Vagina (tissue), 2 donors: ENCODE results near the gene DENND2D. TPM values are rescaled to one million over a fixed set of nuclear protein-coding genes. Genes with fewer than 3 reads are reported as not detected.
A peak's percentile ranks its signal among the peaks of the same experiment; 100 is the strongest.

Source experiments
- DNase-seq, 2 donors: peaks; one replicate each; pipeline ENCODE4 v3.0.0-alpha.2; 2017; ENCODE audit errors: extremely low spot score in 2 of 2
- H3K27ac ChIP-seq: fragments of 200-600 bp; sonication (generic); one replicate; pipeline ENCODE4 v1.5.1; 2019
- H3K27me3 ChIP-seq: fragments of 200-600 bp; sonication (generic); one replicate; pipeline ENCODE4 v1.5.1; 2019
- H3K36me3 ChIP-seq, 2 donors: fragments of 200-600 bp; sonication (generic); one replicate each; pipeline ENCODE4 v1.5.1; 2017 to 2019
- H3K4me1 ChIP-seq: fragments of 200-600 bp; sonication (generic); one replicate; pipeline ENCODE4 v1.5.1; 2019
- H3K4me3 ChIP-seq, 2 donors: fragments of 200-600 bp; sonication (generic); 1 replicate in 1 of 2; 2 replicates in 1 of 2; pipeline ENCODE4 v1.5.1; 2016 to 2019
- H3K9me3 ChIP-seq: fragments of 200-600 bp; sonication (generic); one replicate; pipeline ENCODE4 v1.5.1; 2019
- CTCF ChIP-seq, 3 experiments: fragments of 450-650 bp in 2 of 3; fragments of 200-600 bp in 1 of 3; sonication (generic) in 1 of 3; IDR thresholded peaks; one replicate each; pipeline ENCODE4 v1.5.1; 2017 to 2019; ENCODE audit warnings: antibody characterized with exemption in 3 of 3, mild to moderate bottlenecking in 2 of 3, moderate library complexity in 2 of 3
- POLR2A ChIP-seq, 2 donors: fragments of 450-650 bp; IDR thresholded peaks; one replicate each; pipeline ENCODE4 v1.6.1; 2017; ENCODE audit warnings: antibody characterized with exemption in 2 of 2, mild to moderate bottlenecking in 2 of 2, moderate library complexity in 2 of 2
- POLR2AphosphoS5 ChIP-seq, 2 donors: sonication (generic); formaldehyde crosslinking; IDR thresholded peaks; one replicate each; pipeline ENCODE4 v1.9.0; 2017; ENCODE audit warnings: antibody characterized with exemption in 2 of 2, mild to moderate bottlenecking in 2 of 2, low read depth in 1 of 2; ENCODE audit not compliant: insufficient read depth in 1 of 2
- intact Hi-C: fragments of 100-400 bp; cut with DNase I; formaldehyde crosslinking; loops from one replicate; pipeline ENCODE4 v1.15.1; 2023
- total RNA-seq: library from RNA; depleted of rRNA; stranded (reverse); fragments of >200 nt; gene quantifications from one replicate; pipeline ENCODE4 v1.2.3, GENCODE V29; 2016

DENND2D gene
- total RNA-seq, 1 donor from 2014 or later = 25.5 TPM

DNA sequence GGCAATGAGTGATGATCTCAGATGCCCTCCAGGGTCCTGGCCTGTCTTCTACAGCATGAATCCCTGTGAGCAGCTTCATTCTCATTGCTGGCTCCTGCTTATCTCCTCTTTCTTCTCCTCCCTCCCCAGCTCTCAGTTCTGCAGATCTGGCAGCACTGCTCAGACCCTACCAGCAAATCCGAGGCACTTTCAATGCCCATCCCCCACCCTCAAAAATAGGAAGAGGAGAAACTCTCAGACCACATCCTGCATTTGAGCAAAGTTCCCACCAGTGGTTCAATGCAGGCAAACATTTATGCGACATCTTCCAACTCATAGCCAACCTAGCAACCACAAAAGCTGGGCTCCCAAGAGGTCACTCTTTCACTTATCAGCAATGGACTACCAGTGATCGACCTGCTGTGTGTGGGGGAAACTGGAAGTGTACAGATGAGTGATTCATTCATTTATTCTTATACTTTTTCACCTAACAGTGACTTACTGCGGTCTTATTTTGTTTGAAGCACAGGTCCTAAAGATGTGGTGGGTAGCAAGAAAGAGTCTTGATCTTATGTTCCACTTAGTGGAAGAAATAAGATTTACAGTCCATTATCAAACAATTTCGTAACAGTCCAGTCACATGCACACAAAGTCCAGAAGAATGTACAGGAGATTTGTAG is 21.3 kb upstream of the DENND2D start:
- no peak overlapping the region for H3K4me3 ChIP-seq
- TF ChIP-seq POLR2AphosphoS5 (IDR thresholded peaks at IDR 0.05; ENCODE audit: insufficient read depth in 1 of 2, low read depth in 1 of 2) (no peak), POLR2A (IDR thresholded peaks at IDR 0.05) (no peak), CTCF (IDR thresholded peaks at IDR 0.05) (no peak)
- H3K9me3 ChIP-seq = no peaks in the 10 kb centered on the region
- DNase-seq = peak in 1 of 2 donors; percentile 78
- H3K36me3 ChIP-seq = no peaks in the 10 kb centered on the region
- H3K27me3 ChIP-seq = no peaks in the 10 kb centered on the region
- H3K4me1 ChIP-seq = peaks cover 10% of the 10 kb centered on the region
- intact Hi-C loops = loop anchor here (5.0 kb wide), 1 partner anchor 546 kb away; no protein-coding TSS in a partner anchor
- no peak overlapping the region for H3K27ac ChIP-seq

DNA sequence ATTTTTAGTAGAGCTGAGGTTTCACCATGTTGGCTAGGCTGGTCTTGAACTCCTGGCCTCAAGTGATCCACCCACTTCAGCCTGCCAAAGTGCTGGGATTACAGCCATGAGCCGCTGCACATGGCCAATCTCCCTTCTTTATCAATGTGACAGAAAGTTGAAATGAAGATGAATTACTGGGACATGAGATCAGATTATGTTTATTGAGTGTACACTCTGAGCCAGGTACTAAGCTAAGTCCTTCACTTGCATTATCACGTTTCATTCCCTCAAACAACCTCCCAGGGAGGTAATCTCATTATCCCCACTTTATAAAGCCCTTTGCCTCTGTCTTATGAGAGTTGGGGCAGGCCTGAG is 20.8 kb upstream of the DENND2D start:
- intact Hi-C loops = loop anchor here (5.0 kb wide), 1 partner anchor 546 kb away; no protein-coding TSS in a partner anchor
- Histone ChIP-seq H3K27me3 (no peaks in the 10 kb centered on the region), H3K4me3 (no peak overlapping the region), H3K27ac (no peak overlapping the region), H3K4me1 (peaks cover 10% of the 10 kb centered on the region), H3K36me3 (no peaks in the 10 kb centered on the region), H3K9me3 (no peaks in the 10 kb centered on the region)
- DNase-seq = no peak
- TF ChIP-seq CTCF (IDR thresholded peaks at IDR 0.05) = no peak
- TF ChIP-seq POLR2A (IDR thresholded peaks at IDR 0.05) = no peak
- no peak for TF ChIP-seq POLR2AphosphoS5 (IDR thresholded peaks at IDR 0.05; ENCODE audit: insufficient read depth in 1 of 2, low read depth in 1 of 2)

- intact Hi-C loops = loop anchor here (5.0 kb wide), 1 partner anchor 547 kb away; no protein-coding TSS in a partner anchor
- Histone ChIP-seq H3K4me3 (no peak overlapping the region), H3K27me3 (no peaks in the 10 kb centered on the region), H3K4me1 (peaks cover 10% of the 10 kb centered on the region), H3K36me3 (no peaks in the 10 kb centered on the region), H3K27ac (no peak overlapping the region), H3K9me3 (no peaks in the 10 kb centered on the region)
- TF ChIP-seq CTCF (IDR thresholded peaks at IDR 0.05) = no peak
- peak in 1 of 2 donors; percentile 54 for DNase-seq
Observed at GRCh38 chr1:111220302-111220890, 19.9 kb upstream of the DENND2D start.

GRCh38 chr1:111219557-111220286 is 19.3 kb upstream of the DENND2D start:
- Histone ChIP-seq H3K4me1 (peaks cover 10% of the 10 kb centered on the region), H3K27me3 (no peaks in the 10 kb centered on the region), H3K9me3 (no peaks in the 10 kb centered on the region), H3K27ac (no peak overlapping the region), H3K36me3 (no peaks in the 10 kb centered on the region), H3K4me3 (no peak overlapping the region)
- no peak for DNase-seq
- no peak for TF ChIP-seq CTCF (IDR thresholded peaks at IDR 0.05)
- no peak for TF ChIP-seq POLR2A (IDR thresholded peaks at IDR 0.05)
- no peak for TF ChIP-seq POLR2AphosphoS5 (IDR thresholded peaks at IDR 0.05; ENCODE audit: insufficient read depth in 1 of 2, low read depth in 1 of 2)
- intact Hi-C loops = loop anchor here (5.0 kb wide), 1 partner anchor 548 kb away; no protein-coding TSS in a partner anchor
